Stimulated activated naive B cell treated with anti-CD40 and anti-IgM and Interleukin-4, amounts not matched to agents 10 μg/mL and 1 μg/mL and 100 μg/mL, for 72 hours (primary cell): ENCODE results near the gene CAMKMT.
A peak's percentile ranks its signal among the peaks of the same experiment; 100 is the strongest.
"Not testable (repeated sequence)": the region's sequence is repeated elsewhere in the genome, so short reads cannot be mapped to it uniquely, and the experiment has no call there.

Source experiments
- ATAC-seq, 2 donors: fragments of 150-1000 bp; cut with Tn5 transposase; replicated peaks; 2 replicates each; pipeline ENCODE4 v1.10.0; 2021; ENCODE audit warnings: moderate library complexity in 1 of 2
- DNase-seq: peaks from one replicate; pipeline ENCODE4 v3.0.0; 2021
- H3K27ac Mint-ChIP-seq: one replicate; pipeline ENCODE4 v1.8.0; 2022; ENCODE audit warnings: mild to moderate bottlenecking, mixed read lengths
- H3K27me3 Mint-ChIP-seq, 2 donors: one replicate each; pipeline ENCODE4 v1.8.0; 2022; ENCODE audit warnings: mixed read lengths in 2 of 2
- H3K36me3 Mint-ChIP-seq, 2 donors: one replicate each; pipeline ENCODE4 v1.8.0; 2022; ENCODE audit warnings: mixed read lengths in 2 of 2, mild to moderate bottlenecking in 1 of 2
- H3K4me1 Mint-ChIP-seq, 2 donors: one replicate each; pipeline ENCODE4 v1.8.0; 2022; ENCODE audit warnings: mixed read lengths in 2 of 2, mild to moderate bottlenecking in 1 of 2
- H3K4me3 Mint-ChIP-seq, 2 donors: one replicate each; pipeline ENCODE4 v1.8.0; 2022; ENCODE audit warnings: mild to moderate bottlenecking in 2 of 2, mixed read lengths in 2 of 2, moderate library complexity in 1 of 2
- H3K9me3 Mint-ChIP-seq, 2 donors: one replicate each; pipeline ENCODE4 v1.8.0; 2022; ENCODE audit warnings: mixed read lengths in 2 of 2, mild to moderate bottlenecking in 1 of 2

The CAMKMT gene

DNA sequence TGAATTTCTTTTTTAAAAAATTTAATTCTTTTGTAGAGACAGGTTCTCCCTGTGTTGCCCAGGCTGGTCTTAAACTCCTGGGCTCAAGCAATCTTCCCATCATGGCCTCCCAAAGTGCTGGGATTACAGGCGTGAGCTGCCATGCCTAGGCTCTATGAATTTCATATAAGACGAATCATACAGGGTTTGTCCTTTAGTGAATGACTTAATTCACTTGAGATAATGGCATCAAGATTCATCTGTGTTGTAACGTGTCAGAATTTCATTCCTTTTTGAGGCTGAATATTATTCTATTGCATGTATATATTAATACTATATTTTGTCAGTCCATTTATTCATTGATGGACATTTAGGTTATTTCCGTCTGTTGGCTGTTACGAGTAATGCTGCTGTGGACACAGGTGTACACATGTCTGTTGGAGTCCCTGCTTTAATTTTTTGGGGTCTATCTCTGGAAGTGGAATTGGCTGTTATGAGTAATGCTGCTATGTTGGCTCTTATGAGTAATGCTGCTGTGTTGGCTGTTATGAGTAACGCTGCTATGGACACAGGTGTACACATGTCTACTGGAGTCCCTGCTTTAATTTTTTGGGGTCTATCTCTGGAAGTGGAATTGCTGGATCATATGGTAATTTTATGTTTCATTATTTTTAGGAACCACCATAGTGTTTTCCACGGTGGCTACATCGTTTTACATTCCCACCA is 210.6 kb downstream of the CAMKMT start:
- DNase-seq (no peak), ATAC-seq (peak; percentile 52 to 78)
- Mint-ChIP-seq H3K4me3 (no peak overlapping the region), H3K27me3 (no peaks in the 10 kb centered on the region), H3K9me3 (no peaks in the 10 kb centered on the region), H3K27ac (no peak overlapping the region), H3K36me3 (no peaks in the 10 kb centered on the region), H3K4me1 (peaks cover 5 to 35% of the 10 kb centered on the region in 2 donors)

GRCh38 chr2:44573996-44574395 is 212.2 kb downstream of the CAMKMT start:
- ATAC-seq (no peak), DNase-seq (no peak)
- H3K4me1 Mint-ChIP-seq: peaks cover 16 to 41% of the 10 kb centered on the region in 2 donors
- H3K36me3 Mint-ChIP-seq: no peaks in the 10 kb centered on the region
- no peaks in the 10 kb centered on the region for H3K9me3 Mint-ChIP-seq
- no peak overlapping the region for H3K27ac Mint-ChIP-seq
- H3K4me3 Mint-ChIP-seq: no peak overlapping the region
- H3K27me3 Mint-ChIP-seq: no peaks in the 10 kb centered on the region

- Mint-ChIP-seq H3K4me1 (peaks cover 19 to 34% of the 10 kb centered on the region in 2 donors), H3K9me3 (no peaks in the 10 kb centered on the region), H3K27me3 (no peaks in the 10 kb centered on the region), H3K4me3 (peak overlapping the region; percentile 64 to 78), H3K36me3 (peaks cover 0 to 2% of the 10 kb centered on the region in 2 donors), H3K27ac (peak overlapping the region; percentile 85)
- ATAC-seq (peak; percentile 95 to 98), DNase-seq (no peak)
These were observed 216.8 kb downstream of the CAMKMT start for GRCh38 chr2:44578471-44579093.

GRCh38 chr2:44579115-44579836 is 217.5 kb downstream of the CAMKMT start:
- no peak for DNase-seq
- H3K27ac Mint-ChIP-seq: peak overlapping the region; percentile 79
- ATAC-seq: peak; percentile 21 to 49
- no peaks in the 10 kb centered on the region for H3K27me3 Mint-ChIP-seq
- H3K9me3 Mint-ChIP-seq: no peaks in the 10 kb centered on the region
- peak overlapping the region; percentile 64 to 78 for H3K4me3 Mint-ChIP-seq
- H3K4me1 Mint-ChIP-seq: peaks cover 20 to 34% of the 10 kb centered on the region in 2 donors
- peaks cover 0 to 3% of the 10 kb centered on the region in 2 donors for H3K36me3 Mint-ChIP-seq

DNA sequence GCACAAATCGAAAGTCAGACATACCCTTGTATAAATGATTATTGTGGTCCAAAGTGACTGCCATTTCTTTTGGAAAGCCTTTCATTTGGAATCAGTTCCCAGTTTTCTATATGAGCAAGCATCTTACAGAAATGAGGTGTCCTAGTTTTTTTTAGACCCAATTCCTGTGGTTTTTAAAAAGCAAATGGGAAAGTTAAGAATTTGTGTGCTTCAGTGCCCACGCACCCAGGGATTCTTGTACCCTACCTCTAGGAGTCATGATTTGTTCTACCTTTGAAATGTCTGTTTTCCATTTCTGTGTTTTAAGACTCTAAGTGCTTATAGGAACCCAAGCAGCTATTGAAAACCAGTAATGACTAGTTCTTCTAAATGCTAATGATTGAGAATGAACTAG is 218.1 kb downstream of the CAMKMT start:
- Mint-ChIP-seq H3K27me3 (no peaks in the 10 kb centered on the region), H3K27ac (no peak overlapping the region), H3K36me3 (peaks cover 0 to 3% of the 10 kb centered on the region in 2 donors), H3K9me3 (no peaks in the 10 kb centered on the region), H3K4me1 (peaks cover 20 to 34% of the 10 kb centered on the region in 2 donors), H3K4me3 (peak overlapping the region in 1 of 2 donors; percentile 76)
- no peak for DNase-seq
- no peak for ATAC-seq

- ATAC-seq: no peak
These were observed 219.2 kb downstream of the CAMKMT start for GRCh38 chr2:44580875-44581515.

GRCh38 chr2:44582363-44583008 is 220.7 kb downstream of the CAMKMT start:
- ATAC-seq (no peak), DNase-seq (no peak)
- Mint-ChIP-seq H3K9me3 (no peaks in the 10 kb centered on the region), H3K4me1 (peaks cover 18 to 23% of the 10 kb centered on the region in 2 donors), H3K27ac (no peak overlapping the region), H3K36me3 (peaks cover 0 to 3% of the 10 kb centered on the region in 2 donors), H3K27me3 (no peaks in the 10 kb centered on the region), H3K4me3 (no peak overlapping the region)

More at GRCh38 chr2:44580875-44581515, 219.2 kb downstream of the CAMKMT start:
- Mint-ChIP-seq H3K4me3 (no peak overlapping the region), H3K4me1 (peaks cover 20 to 34% of the 10 kb centered on the region in 2 donors), H3K36me3 (peaks cover 0 to 3% of the 10 kb centered on the region in 2 donors), H3K9me3 (no peaks in the 10 kb centered on the region), H3K27me3 (no peaks in the 10 kb centered on the region), H3K27ac (no peak overlapping the region)
- DNase-seq: no peak

- H3K4me1 Mint-ChIP-seq: peaks cover 7 to 26% of the 10 kb centered on the region in 2 donors
- H3K4me3 Mint-ChIP-seq, DNase-seq, H3K27ac Mint-ChIP-seq, H3K27me3 Mint-ChIP-seq, H3K9me3 Mint-ChIP-seq, ATAC-seq: not testable (repeated sequence)
- H3K36me3 Mint-ChIP-seq: peaks cover 0 to 11% of the 10 kb centered on the region in 2 donors
These were observed 233.9 kb downstream of the CAMKMT start for GRCh38 chr2:44595615-44596014.

GRCh38 chr2:44596537-44597320 is 235.0 kb downstream of the CAMKMT start:
- H3K36me3 Mint-ChIP-seq: peaks cover 0 to 11% of the 10 kb centered on the region in 2 donors
- no peak for DNase-seq
- peak overlapping the region in 1 of 2 donors; percentile 41 for H3K4me3 Mint-ChIP-seq
- peak; percentile 81 to 82 for ATAC-seq
- peaks cover 7 to 26% of the 10 kb centered on the region in 2 donors for H3K4me1 Mint-ChIP-seq
- no peaks in the 10 kb centered on the region for H3K27me3 Mint-ChIP-seq
- peak overlapping the region; percentile 2 for H3K27ac Mint-ChIP-seq
- no peaks in the 10 kb centered on the region for H3K9me3 Mint-ChIP-seq

DNA sequence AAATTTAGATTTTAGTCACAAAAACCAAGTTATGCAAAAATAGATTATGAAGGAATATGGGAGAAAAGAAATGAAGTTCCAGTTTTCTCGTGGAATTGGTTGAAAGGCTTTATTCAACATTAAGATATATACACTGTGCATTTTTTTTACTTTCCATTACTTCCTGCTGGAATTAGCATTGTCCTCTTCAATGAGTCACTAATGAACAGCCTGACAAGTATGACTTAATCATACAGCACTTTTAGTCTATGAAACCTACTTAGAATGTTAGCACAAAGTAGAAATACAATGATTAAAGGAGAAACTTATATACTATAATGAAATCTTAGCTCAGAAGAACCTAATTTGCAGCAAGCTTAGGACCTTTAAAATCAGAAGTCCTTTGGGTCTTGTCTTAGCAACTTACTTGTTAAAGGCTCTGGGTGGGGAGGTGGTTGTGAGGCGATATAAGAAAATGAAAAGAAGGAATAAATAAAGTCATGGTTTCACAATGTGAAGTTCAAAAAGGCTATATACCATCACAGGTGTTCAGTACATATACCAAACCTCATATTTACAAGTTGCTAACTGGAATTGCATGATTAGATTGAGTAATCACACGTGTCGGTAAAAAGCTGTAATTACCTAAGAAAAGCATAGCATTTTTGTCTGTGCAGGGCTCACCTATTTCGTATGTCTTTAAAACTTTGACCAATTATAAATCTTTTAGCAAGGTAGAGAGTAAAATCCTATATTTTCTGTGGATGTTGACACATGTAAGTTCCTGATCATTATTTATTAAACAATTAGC is 236.8 kb downstream of the CAMKMT start:
- no peak for DNase-seq
- no peaks in the 10 kb centered on the region for H3K27me3 Mint-ChIP-seq
- H3K9me3 Mint-ChIP-seq: peaks cover 3 to 6% of the 10 kb centered on the region in 2 donors
- H3K4me1 Mint-ChIP-seq: peaks cover 3 to 21% of the 10 kb centered on the region in 2 donors
- ATAC-seq: no peak
- H3K4me3 Mint-ChIP-seq: no peak overlapping the region
- H3K27ac Mint-ChIP-seq: no peak overlapping the region
- peaks cover 2 to 19% of the 10 kb centered on the region in 2 donors for H3K36me3 Mint-ChIP-seq

DNA sequence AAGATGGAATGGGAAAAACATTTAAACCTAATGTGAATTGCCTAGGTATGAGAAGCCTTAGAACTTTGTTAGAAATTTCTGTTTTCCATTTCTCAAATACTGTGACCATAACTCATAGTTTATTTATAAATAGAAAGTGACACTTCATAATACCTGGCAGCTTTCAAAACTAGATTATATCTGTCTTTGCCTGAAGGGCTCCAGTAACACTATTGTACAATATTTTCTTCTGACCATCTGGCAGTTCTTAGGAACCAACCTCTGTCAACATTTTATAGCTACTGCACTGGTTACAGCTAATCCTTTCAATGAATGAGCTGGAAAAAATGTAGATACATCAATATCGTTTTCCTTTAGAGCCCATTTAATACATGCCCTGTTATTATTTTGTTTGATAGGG is 237.4 kb downstream of the CAMKMT start:
- Mint-ChIP-seq H3K9me3 (peaks cover 3 to 6% of the 10 kb centered on the region in 2 donors), H3K27me3 (no peaks in the 10 kb centered on the region), H3K36me3 (peaks cover 2 to 16% of the 10 kb centered on the region in 2 donors), H3K4me1 (peaks cover 3 to 15% of the 10 kb centered on the region in 2 donors), H3K27ac (no peak overlapping the region), H3K4me3 (no peak overlapping the region)
- no peak for DNase-seq
- ATAC-seq: peak in 1 of 2 donors; percentile 29

DNA sequence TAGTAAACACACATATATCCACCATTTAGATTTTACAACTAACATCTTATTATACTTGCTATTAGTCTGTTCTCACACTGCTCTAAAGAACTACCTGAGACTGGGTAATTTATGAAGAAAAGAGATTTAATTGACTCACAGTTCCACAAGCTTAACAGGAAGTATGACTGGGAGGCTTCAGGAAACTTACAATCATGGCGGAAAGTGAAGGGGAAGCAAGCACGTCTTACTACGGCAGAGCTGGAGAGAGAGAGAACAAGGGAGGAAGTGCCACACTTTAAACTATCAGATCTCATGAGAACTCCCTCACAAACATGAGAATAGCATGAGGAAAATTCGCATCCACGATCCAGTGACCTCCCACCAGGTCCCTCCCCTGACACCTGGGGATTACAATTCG is 240.7 kb downstream of the CAMKMT start:
- H3K4me3 Mint-ChIP-seq: no peak overlapping the region

More for the DNA sequence above, 240.7 kb downstream of the CAMKMT start:
- Mint-ChIP-seq H3K4me1 (peaks cover 0 to 9% of the 10 kb centered on the region in 2 donors), H3K27me3 (no peaks in the 10 kb centered on the region), H3K27ac (no peak overlapping the region), H3K9me3 (peaks cover 3 to 6% of the 10 kb centered on the region in 2 donors), H3K36me3 (peaks cover 2 to 7% of the 10 kb centered on the region in 2 donors)
- ATAC-seq: no peak
- DNase-seq: no peak
